Stimulated activated CD4-positive, alpha-beta T cell treated with anti-CD3 and anti-CD28 coated beads, Interleukin-1b, Interleukin-23, amount 100 ng/mL, for 4 hours (primary cell): ENCODE data around the gene TBC1D9B.
"Not testable (repeated sequence)": the region's sequence is repeated elsewhere in the genome, so short reads cannot be mapped to it uniquely, and the experiment has no call there.

Source experiments
- DNase-seq, 2 donors: peaks; one replicate each; pipeline ENCODE4 v3.0.0-alpha.2; 2020; ENCODE audit warnings: low read depth in 2 of 2

Gene TBC1D9B

DNA sequence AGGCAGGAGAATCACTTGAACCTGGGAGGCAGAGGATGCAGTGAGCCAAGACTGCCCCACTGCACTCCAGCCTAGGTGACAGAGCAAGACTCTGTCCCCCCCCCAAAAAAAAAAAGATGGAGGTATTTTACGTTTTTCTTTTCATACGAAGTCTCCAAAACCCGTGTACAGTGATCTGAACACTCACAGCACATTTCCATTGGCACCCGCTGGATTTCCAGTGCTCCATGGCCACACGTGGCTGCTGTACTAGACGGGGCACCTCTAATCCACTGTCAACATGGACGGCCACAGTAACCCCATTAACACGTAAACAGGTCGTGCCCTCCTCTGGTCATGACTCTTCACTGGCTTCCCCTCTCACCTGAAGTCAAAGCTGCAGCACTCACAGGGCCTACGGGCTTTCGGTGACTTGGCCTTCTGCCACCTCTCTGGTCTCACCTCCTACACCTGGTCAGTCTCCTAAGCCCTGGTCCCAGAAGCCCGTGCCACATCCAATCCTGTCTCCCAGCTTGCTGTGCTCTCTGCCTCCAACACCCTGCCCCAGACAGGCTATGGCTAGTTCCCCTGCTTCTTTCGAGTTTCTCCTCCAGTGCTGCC is 22.1 kb downstream of the TBC1D9B start:
- DNase-seq: no peak

DNA sequence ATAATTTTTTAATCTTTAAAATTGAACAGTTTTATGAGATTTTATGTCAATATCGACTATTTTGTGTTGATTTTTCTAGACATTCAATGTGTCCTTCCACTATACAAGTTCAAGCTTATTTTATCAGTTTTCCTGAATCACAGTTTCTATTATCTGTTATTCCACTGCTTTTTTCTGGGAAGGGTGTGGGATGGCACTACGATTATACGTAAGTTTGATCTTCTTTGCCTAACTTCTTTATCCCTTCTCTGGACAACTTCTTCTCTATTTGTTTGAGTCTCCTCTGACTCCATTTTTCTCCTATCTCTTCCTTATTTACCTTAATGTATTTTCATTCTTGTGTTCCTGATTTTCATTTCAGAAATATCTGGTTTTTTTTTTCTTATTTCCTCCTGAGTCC is 24.5 kb downstream of the TBC1D9B start:
- DNase-seq: no peak

DNA sequence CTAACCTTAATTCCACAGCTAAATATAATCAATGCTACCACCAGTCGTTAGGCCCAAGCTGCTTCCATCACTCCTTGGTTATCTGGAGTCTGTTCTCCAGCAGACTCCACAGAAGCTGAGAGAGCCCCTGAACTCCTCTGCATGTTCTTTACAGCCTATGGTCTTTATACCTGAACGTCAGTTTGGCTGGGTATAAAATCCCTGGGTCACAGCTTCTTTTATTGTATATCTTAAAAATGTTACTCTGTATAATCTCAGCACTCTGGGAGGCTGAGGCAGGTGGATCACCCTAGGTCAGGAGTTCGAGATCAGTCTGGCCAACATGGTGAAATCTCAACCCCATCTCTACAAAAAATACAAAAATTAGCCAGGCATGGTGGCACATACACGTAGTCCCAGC is 25.4 kb downstream of the TBC1D9B start:
- DNase-seq: no peak

DNA sequence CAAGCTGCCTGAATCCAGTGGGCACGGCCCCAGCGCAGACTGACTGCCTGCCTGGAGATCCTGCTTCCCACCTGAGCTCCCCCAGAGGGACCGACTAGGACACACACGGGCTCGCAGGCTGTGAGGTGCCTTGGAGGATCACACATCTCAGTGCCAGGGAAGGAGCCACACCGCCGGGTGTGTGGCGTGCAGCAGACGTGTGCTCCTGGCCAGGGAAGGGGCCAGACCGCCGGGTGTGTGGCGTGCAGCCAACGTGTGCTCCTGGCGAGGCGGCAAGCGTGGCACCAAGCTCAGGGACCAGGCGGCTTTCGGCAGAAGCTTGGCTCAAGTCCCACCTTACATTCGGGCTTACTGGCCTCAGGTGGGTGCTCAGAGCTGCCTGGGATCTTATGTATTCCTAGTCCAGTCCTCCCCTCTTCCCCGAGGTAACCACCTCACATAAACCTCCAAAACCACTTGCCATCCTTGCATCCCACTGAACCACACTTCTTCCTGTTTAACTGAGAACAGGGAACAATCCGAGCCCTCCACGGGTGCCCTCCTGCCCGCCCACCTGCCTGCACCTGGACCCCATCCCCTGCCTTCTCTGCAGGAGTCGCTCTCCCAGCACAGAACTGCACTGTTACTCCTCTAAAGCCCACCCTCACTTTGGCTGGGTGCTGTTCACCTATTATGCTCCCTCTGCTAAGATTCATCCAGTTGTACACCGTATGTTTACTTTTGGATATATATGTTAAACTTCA is 26.7 kb downstream of the TBC1D9B start:
- no peak for DNase-seq

DNA sequence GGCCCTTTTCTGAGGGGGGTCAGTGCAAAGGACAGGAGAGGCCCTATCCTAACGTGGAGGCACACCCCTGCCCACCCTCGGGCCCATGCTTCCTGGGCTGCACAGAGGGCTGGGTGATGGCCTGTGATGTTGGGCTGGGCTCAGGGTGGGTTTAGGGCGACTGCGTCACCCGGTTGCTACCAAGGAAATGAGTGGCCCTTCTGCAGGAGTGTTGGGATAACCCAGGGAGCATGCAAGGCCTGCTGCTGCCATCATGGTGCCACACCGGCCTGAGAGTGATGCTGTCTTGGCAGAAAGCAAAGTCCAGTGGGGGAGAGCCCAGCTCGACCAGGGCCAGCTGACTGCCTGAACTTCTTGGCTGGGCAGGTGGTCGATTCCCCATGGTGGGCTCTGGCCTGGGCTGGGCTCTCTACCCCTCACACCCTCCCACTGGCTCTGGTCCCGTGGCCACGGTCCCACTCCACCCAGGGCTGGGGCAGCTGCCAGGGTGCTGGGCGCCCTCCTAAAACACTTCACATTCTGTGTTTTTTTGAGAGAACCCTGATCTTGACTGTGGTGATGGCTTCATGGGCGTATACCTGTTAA is 27.5 kb downstream of the TBC1D9B start:
- no peak for DNase-seq

DNA sequence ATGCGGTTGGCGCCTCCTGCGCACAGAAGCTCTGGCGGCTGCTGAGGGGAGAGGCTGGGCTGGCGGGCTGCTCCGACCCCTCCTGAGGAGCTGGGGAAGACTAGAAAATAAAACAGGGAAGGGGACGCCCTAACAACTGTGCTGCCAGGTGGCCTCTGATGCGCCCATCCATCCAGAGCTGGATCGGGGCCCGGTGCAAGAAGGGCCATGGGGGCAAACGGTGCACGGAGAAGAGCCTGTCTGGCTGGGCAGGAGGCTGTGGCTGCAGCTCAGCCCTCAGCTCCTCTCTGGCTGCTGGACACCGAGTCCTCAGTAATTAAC is 28.0 kb downstream of the TBC1D9B start:
- no peak for DNase-seq

DNA sequence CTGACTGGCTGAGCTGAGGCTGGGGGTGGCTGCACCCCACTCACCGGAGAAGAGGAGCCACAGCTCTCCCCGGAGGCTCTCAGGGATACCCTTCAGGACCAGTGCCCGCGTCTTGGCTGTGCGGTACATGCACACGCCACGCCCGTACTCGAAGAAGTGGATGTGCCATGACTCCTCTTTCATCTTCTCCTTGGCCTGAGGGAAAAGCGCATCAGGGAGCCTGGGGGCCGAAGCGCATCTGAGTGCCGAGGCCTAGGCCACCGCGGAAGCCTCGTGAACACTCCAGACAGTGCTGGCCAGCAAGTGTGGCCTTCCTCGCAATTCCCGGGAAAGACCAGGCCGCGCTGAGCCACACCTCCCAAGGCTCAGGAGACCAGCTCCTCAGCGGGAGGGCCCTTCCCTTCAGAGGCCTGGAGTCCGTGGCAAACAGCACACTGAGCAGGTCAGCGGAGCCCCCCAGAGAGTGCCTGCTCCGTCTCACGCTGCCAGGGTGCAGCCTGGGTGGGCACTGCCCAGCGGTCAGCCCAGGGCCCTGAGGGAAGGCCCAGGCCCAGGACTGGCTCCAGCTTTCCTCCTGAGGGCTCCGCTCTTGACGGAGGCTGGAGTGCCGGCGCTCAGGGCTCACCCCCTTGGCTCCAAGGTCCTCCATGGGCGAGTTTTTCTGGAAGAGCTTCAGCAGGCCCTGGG is 28.6 kb downstream of the TBC1D9B start:
- DNase-seq: no peak

DNA sequence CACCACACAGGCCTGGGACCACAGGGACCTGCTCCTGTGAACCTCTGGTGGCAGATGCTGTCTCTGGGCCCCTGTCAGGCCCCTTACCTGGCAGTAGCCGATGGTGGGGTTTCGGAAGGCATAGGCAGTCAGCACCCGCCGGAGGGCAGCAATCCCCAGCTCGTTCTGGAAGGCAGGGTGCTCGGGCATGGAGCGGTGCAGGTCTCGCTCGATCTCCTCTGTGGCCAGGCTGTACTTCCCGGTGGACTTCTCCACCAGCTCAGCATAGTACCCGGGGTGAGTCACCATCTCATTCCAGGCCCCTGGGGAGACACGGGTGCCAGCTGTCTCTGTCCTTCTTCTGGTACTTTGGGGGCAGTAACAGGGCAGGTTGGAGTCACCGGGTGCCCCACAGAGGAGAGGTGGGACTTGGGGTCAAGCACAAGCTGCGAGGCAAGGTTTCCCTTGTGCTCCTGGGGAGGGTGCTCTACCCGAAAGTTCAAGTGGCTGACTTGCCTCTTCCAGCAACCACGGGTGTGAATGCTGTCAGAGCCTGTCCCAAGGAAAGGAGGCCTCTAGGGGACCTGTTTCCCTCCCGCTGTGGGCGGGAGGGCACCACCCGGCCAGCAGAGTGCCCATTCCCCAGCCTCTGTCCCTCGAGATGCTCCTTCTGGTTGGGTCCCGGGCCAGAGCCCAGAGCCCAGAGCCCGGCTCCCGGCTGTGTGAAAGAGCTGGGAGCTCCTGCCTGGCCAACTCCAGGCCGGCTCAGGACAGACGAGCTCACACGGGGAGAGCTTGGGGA is 29.3 kb downstream of the TBC1D9B start:
- no peak for DNase-seq

DNA sequence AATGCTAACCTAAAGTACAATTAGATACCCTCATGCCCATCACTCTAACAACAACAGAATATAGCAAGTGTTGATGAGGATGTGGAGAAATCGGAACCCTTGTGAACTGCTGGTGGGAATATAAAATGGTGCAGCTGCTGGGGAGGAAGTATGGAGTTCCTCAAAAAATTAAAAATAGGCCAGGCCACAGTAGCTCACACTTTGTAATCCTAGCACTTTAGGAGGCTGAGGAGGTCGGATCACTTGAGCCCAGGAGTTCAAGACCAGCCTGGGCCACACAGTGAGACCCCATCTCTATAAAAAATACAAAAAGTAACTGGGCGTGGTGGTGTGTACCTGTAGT is 31.1 kb downstream of the TBC1D9B start:
- no peak for DNase-seq

DNA sequence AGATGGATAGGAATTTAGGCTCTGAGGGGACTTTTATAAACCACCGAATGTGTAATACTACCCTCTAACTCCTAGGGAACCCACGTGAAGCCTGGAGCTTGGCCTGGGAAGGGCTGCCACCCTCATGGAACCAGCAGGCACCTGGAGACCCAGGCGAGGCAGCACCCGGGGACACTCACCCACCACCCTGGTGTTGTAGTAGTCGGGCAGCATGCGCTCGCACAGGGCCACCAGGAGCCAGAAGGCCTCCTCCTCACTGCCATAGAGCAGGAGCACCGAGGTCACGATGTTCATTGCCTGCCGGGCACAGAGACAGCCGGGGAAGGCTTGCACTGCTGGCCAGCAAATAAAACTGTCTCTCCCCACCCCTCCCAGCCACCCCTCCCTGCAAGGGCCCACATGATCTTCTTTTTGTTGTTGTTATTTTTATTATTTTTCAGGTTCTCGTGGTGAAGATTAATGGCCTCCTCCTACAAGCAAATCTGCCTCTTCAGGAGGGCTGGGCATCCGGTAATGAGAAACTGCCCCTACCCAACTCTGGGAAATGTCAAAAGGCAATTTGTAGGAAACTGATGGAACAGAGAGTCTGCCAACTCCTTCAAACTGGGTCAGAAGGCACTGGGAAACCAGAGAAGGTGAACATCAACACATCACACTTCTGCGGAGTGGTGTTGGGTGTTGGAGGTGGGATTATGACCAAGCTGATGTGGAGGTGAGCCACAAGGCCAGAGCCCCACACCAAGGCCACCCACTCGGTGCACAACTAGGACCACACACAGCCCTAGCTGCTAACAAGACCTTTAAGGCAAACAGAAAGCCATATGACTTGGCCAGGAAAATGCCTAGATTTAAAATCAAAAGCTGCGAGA is 31.7 kb downstream of the TBC1D9B start:
- DNase-seq: no peak

DNA sequence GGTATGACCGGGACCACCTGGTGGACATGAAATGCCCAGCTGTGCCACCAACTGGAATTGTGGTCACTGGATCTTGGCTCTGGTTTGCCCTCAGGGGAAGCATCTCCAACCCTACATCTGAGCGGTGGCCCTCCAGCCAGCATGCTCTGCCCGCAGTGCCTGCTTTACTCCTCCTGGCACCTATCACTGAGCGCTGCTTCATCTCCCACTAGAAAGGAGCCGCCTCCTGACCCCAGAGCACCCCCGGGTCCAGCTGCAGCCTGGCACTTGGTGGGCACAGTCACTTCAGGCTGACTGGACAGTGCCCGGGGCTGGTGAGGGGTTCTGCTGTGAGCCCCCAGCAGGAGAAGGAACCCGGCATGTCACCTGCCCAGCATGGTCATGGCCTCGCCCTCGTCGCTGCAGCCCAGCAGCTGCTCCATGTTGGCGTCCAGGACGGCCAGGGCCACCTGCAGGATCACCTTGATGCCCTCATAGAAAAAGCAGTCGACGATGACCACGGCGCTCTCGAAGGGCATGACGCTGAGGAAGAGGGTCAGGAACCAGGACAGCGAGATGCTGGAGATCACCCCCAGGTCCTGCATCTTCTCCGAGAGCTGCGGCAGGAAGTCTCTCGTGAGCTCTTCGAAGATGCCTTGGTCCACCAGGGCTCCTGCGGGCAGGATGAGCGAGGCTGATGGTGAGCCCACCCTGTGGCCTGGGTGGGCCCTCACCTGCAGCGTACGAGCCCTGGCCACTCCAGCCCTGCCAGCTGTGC is 33.0 kb downstream of the TBC1D9B start:
- DNase-seq: no peak

DNA sequence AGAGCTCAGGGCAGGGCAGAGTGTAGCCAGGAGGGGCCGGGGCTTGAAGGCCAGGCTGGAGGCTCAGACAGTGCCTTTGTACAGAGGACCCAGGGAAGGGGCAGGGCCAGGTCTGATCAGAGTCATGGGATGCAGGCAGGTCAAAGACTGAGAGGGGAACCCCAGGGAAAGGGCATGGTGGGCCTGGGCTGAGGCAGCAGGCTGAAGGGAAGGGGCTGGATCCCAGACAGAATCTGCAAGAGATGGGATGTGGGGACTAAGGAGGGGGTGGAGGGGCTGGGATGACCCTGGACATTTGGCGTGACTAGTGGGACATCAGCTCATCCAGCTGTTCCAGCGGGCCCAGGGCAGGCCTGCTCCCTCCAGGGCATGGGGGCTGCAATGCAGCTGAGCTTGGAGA is 33.6 kb downstream of the TBC1D9B start:
- no peak for DNase-seq

DNA sequence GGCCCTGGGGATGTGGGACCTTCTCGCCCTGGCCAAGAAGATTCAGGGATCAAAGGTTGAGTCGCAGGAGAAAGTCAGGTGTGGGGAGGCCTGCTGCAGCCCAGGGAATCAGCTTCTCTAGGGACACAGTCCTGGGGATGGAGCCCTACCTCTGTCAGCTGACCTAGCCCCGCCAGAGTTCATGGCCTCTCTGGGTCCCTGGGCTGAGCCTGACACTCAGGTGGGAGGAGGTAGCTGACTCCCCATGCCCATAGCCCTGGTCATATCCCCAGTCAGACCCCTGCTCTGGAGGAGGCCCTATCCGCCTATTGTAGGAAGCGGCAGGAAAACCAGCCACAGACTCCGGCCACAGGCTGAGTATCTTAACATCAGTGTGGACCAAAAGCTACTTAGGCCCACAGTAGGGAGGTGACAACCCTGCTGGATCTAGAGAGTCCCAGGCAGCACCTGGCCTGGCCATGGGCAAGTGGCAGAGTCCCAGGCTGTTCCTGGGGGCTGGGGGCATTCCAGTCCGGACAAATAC is 34.0 kb downstream of the TBC1D9B start:
- DNase-seq: no peak

DNA sequence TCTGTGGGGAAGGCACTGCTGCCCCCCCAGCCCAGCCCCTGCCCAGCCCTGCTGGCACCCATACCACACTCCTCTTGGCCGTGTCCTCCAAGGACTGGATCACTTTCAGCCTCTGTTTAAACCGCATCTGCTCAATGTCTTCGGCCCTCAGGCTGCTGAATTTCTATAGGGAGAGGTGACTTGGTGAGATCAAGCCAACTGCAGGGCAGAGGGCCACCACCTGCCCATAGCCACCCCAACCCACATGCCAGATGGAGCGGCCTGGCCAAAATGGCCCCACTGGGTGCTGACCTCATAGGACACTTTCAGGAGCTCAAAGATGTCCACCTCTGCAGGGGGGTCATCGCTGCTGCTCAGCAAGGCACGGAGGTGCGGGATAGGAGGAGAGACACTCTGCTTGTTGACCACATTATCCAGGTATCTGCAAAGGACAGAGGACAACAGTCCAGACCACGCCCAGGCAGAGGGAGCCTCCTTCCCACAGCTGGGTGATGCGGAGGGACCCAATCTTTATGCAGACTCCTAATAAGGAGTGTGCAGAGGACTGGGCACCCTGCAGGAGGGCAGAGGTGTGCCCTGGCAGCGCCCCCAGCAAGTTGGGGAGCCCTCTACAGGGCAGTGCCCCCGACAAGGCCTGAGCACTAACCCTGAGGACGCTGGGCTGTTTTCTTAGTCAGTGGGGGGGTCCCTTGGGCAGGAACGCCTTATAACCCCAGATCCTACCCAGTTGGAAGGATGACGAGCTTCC is 34.7 kb downstream of the TBC1D9B start:
- DNase-seq: no peak

DNA sequence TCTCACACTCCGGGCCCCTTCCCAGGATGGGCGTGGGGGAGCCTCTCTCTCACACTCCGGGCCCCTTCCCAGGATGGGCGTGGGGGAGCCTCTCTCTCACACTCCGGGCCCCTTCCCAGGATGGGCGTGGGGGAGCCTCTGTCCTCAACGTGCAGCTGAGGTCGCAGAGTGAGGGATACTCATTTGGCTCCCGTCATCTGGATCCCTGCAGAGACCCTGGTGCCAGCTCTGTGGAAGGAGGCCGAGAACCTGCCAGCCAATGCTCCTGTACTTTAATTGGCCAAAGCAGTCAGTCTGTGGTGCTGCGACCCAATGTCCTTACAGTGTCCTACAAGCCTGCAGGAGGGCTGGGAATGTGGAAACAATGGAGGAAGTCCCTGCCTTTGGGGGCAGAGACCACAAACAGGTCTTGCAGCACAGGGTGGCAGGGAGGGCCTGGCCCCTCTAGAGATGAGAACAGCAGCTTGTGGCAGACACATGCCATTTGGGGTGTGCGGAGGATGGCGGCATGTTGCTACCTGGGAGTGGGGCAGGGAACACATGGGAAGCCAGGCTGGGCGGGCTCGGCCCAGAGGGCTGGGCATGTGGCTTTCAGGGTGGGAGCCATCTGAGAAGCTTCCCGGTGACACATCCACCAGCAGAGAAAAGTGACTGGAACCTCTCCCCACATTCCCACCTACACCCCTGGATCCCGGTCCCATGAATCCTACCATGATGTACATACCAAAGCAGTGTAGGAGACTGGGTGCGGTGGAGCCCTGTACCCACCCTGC is 35.5 kb downstream of the TBC1D9B start:
- no peak for DNase-seq

DNA sequence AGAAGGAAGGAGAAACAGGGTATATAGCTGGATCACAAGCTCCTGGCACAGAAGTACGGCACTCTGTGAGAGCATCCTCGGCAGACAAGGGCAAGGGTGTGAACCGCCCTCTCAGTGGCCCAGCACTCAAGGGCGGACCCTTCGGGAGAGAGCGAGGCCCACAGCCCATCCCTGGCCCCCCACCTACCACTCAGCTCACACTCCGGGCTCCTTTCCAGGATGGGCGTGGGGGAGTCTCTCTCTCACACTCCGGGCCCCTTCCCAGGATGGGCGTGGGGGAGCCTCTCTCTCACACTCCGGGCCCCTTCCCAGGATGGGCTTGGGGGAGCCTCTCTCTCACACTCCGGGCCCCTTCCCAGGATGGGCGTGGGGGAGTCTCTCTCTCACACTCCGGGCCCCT is 36.2 kb downstream of the TBC1D9B start:
- not testable (repeated sequence) for DNase-seq

DNA sequence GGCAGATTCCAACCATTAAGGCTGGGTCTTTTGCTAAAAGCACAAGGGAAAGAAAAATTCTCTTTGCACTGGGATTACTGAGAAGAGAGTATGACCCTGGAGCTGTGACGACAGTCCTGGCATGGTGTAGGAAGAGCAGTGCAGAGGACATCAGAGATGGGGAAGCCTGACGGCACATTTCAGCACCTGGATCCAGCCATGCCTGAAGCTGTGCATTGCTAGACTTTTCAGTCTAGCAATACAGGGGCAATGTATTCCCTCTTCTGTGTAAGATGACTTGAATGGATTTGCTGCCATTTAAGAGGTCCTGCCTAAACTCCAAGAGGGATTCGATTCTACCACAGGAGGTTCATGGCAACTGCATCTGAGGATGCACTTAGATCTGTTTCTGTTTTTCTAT is 36.7 kb downstream of the TBC1D9B start:
- no peak for DNase-seq

DNA sequence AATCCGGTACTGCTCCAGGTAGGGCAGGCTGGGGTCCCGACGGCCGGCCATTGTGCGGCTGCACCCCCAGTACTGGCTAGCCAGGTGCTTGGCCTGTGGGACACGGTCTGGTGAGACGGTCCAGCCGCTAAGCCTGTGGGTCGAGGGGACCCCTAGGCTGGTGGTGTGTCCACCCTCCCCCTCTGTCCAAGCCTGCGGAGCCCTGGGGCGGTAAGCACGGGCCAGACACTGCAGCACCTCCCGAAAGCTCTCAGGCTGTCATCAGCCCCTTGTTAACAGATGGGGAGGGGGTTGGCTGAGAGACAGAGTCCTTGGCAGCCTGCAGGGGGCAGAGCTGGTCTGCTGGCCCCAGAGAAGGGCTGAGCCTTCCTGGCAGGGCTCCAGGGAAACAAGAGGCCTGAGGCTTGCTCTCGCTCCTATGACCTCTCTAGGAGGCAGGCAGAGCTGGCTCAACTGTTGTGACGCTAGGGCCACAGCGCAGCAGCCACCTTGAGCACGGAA is 37.2 kb downstream of the TBC1D9B start:
- no peak for DNase-seq
